ENCODE data around the gene CTNNA3.

The CTNNA3 gene

GRCh38 chr10:66752714-66753113 is 943.3 kb downstream of the CTNNA3 start:
- DNase-seq (ENCODE audit: low spot score) = no peak

- no peak for DNase-seq (ENCODE audit: low spot score)
Observed at GRCh38 chr10:66748217-66748616, 947.8 kb downstream of the CTNNA3 start.

GRCh38 chr10:66747451-66747850 is 948.5 kb downstream of the CTNNA3 start:
- DNase-seq (ENCODE audit: low spot score) = no peak

DNA sequence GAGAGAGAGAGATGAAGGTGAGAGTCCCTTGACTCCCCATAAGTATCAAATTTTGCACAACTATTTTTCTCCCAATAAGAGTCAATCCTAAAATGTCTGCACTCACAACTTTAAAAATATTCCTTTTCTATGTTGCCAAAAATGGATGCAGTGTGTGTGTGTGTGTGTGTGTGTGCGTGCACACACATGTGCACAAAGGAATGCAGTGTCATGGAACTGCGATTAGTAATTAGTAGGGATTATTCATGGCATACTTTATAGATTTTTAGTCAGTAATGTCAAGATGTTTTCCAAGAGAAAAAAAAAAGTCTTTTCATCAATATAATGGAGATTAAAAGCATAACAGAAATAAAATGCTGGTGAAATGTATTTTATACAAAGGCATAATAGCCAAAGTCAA is 949.3 kb downstream of the CTNNA3 start:
- no peak for DNase-seq (ENCODE audit: low spot score)

DNA sequence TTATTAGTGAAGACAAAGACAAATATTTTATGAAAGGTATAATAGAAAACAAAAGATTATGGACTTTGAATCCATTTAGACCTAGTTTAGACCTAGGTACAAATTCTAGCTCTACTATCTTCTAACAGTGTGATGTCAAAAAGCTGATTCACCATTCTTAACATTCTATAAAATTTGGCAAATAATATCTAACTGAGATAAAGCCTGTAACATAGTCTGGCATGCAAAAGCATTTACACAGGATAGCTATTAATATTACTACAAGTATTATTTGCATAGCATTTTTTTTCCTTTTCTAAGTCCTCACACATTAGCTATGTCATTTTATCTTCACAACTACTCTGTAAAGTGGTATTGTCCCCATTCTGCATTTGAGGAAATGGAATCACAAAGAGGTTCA is 949.7 kb downstream of the CTNNA3 start:
- DNase-seq (ENCODE audit: low spot score) = no peak

DNA sequence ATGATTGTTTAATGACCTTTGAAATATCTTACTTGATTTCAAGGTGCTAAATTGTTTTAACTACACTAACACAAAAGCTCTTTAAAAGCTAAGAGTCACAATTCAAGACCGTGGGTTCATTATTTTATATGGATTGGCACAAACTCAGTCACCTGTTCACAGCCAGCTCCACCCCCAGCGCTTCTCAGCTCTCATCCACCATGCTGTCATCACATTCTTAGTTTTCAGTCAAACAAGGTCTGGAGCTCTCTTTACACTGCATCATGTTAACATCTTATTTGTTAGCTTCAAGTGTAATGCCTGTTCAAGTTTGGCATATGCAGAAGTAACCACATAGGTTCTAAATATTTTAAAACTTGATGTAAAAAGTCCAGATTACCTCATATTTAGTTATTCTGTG is 951.1 kb downstream of the CTNNA3 start:
- DNase-seq (ENCODE audit: low spot score) = no peak

DNA sequence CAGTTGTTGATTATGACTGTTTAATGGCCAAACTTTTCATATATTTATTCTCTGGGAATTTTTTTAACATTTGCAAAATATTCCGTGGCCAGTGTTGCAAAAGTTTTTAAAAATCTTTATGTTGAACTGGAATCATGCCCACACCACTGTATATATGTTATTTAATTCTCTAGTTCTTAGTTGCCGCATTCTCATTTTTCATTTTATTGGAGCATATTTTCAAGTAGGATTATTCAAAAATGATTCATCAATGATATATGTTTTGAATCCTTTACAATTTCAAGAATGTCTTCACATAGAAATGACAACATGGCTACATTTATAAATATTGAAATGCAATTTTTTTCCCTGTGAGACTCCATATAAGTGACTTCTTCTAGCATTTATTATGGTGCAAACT is 958.8 kb downstream of the CTNNA3 start:
- DNase-seq (ENCODE audit: low spot score) = no peak

DNA sequence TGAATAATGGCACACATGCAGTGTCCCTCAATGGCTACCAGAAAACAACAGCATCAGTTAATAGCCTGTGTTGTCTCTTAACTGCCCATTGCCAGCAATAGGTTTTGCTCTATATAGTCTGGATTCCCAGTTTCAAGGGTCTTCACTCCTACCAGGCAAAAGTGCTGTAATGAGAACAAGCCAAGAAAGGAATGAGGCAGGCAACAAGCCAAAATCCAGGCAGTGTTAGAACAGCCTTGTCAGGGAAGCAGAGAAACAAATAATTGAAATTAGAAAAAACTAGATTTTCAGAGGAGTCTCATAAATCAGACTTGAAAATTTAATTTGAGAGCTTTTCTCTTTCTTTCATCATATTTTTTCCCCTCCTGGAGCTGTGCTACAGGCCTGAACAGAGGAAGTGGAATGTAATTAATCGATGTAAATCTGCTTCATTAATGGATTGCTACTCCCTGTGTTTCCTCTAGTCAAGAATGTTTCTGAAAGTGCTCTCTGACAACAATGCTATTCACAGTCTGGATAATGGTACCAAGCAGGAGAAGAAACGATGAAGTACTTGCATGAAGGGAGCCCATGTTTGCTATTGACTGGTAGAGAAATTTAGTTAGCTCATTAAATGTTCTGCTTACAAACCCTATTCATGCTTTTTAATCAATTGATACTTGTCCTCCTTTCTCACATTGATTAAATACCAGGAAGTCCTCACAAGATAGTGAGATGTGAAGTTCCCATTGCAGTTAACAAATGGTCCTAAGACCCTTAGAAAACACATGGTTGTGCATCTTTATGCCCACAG is 972.2 kb downstream of the CTNNA3 start:
- DNase-seq (ENCODE audit: low spot score) = peak; percentile 67

- DNase-seq (ENCODE audit: low spot score) = no peak
Observed at GRCh38 chr10:66719483-66719882, 976.5 kb downstream of the CTNNA3 start.

GRCh38 chr10:66717231-66717981 is 978.6 kb downstream of the CTNNA3 start:
- no peak for DNase-seq (ENCODE audit: low spot score)

- no peak for DNase-seq (ENCODE audit: low spot score)
Observed at GRCh38 chr10:66714741-66715140, 981.3 kb downstream of the CTNNA3 start.

DNA sequence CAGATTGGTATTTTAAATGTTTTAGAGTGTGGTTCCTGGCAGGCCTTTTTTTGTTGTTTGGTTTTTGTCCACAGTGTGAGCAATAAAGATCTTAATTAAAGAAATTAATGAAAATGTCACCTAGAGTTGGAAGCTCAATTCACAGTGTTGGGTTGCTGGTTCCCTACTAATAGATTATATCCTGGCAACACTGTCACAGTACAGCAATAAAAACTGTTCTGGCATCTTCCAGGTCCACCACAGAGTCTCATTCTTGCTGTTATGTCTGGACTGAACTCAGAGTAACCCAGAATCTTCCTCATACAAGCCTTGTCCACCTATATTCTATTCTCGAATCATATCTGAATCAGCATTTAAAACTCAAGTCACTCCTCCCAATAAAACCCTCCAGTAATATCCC is 982.6 kb downstream of the CTNNA3 start:
- no peak for DNase-seq (ENCODE audit: low spot score)

- DNase-seq (ENCODE audit: low spot score) = no peak
Observed at GRCh38 chr10:66698069-66698468, 997.9 kb downstream of the CTNNA3 start.

DNA sequence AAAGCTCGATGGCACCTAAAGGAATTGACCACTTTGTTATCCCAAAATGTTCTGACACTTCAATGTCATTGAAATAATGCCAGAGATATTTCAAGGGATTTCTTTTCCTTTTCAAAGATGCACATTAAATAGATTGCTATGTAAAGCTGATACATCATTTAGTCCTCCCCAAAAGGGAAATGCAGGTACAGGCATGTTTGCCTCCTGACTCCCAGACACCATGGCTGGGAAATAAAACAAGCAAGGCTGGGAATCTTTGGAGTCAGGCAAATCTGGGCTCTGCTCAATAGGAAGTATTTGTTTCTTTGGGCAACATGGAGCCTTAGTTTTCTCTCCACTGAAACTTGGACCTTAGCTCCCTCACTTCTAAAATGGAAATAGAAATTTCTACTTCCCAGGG is 1000.9 kb downstream of the CTNNA3 start:
- DNase-seq (ENCODE audit: low spot score) = no peak

DNA sequence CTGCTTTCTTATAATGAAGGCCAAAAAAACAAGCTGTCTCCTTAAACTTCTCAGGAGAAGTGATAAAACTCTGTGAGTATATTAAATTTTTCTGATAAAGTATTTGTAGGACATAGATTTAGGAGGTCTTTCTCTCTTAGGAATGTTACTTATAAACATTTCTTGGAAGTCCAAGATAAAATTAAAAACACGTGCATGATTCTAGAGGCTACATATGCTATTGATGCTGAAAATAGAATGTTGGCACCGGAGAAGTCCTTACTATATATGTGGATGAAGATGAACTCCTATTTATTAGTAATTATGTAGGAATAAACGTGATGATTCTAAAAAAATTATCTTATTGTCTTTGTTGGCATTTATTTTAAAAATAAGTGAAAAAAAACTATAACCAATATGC is 1011.4 kb downstream of the CTNNA3 start:
- no peak for DNase-seq (ENCODE audit: low spot score)

- no peak for DNase-seq (ENCODE audit: low spot score)
Observed at GRCh38 chr10:66680886-66681285, 1015.1 kb downstream of the CTNNA3 start.

GRCh38 chr10:66678521-66678920 is 1017.5 kb downstream of the CTNNA3 start:
- no peak for DNase-seq (ENCODE audit: low spot score)

- no peak for DNase-seq (ENCODE audit: low spot score)
Observed at GRCh38 chr10:66673071-66673470, 1022.9 kb downstream of the CTNNA3 start.

DNA sequence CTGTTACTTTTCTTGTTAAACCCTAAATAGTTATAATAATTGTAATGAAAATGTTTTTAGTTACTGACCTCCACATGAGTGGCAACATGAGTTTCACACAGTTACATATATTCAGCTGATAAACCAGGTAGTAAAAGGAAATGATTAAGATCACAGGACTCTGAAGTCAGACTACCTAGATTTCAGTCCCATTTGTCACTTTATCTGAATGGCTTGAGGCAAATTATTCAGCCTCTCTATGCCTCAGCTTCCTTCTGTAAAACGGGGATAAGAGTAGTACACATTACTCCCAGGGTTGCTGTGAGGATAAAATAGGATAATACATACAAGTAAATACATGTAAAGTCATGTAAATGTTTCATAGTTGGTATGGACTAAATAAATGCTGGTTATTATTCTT is 1024.4 kb downstream of the CTNNA3 start:
- DNase-seq (ENCODE audit: low spot score) = no peak

DNA sequence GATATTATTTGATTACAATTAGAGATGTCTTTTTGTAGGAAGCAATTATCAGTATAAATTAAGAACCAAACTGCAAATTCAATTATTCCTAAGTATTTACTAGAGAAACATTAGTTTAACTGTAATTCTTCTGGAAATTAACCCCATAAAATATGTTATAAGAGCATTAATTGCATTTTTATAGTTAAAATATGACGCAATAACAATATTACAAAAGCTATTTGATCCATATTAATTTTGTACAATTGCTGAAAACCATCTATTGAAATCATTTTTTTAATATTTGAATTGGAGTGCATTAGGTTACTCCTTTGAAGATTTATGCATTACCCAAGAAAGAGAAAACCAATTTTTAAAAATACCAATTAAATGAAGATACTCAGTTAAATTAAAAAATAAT is 1024.9 kb downstream of the CTNNA3 start:
- DNase-seq (ENCODE audit: low spot score) = no peak

- no peak for DNase-seq (ENCODE audit: low spot score)
Observed at GRCh38 chr10:66656499-66656898, 1039.5 kb downstream of the CTNNA3 start.

DNA sequence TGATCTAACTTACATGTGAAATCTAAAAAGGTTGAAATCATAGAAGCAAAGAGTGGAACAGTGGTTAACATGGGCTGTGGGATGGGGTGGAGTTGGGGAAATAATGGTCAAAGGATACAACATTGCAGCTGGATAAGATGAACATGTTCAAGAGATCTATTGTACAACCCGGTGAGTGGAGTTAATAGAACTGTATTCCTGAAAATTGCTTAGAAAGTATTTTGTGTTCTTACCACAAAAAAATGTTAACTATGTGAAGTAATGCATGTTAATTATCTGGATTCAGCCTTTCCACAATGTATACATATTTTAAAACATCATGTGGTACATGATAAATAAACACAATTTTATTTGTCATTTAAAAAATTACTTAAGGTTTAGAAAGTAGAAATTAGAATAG is 1041.1 kb downstream of the CTNNA3 start:
- DNase-seq (ENCODE audit: low spot score) = no peak

- no peak for DNase-seq (ENCODE audit: low spot score)
Observed at GRCh38 chr10:66651308-66652082, 1044.5 kb downstream of the CTNNA3 start.
